HuH-7 (cell line): ENCODE data around the gene MTMR10.

Experiments used
- DNase-seq: peaks from one replicate; pipeline ENCODE4 v3.0.0; 2011; ENCODE audit warnings: low spot score

MTMR10 gene

GRCh38 chr15:30991255-30992235, at the start of gene MTMR10:
TSS of gene MTMR10 (minus strand) at chr15:30991628. CDS start at chr15:30991506, 122 bp downstream.
- peak; percentile 67 for DNase-seq

- no peak for DNase-seq
Observed at GRCh38 chr15:31040611-31041010, 49.2 kb upstream of the MTMR10 start.

- no peak for DNase-seq
Observed at GRCh38 chr15:31039961-31040360, 48.5 kb upstream of the MTMR10 start.

GRCh38 chr15:31037731-31038477, 46.5 kb upstream of the MTMR10 start:
- no peak for DNase-seq

- DNase-seq = no peak
Observed at GRCh38 chr15:31036783-31037182, 45.4 kb upstream of the MTMR10 start.

GRCh38 chr15:31035610-31036009, 44.2 kb upstream of the MTMR10 start:
- no peak for DNase-seq

- DNase-seq = no peak
Observed at GRCh38 chr15:31034152-31034551, 42.7 kb upstream of the MTMR10 start.

- DNase-seq = no peak
Observed at GRCh38 chr15:31032961-31033371, 41.5 kb upstream of the MTMR10 start.

- DNase-seq = no peak
Observed at GRCh38 chr15:31031471-31032067, 40.1 kb upstream of the MTMR10 start.

- DNase-seq = no peak
Observed at GRCh38 chr15:31027910-31028578, 36.6 kb upstream of the MTMR10 start.

- DNase-seq = no peak
Observed at GRCh38 chr15:31025996-31026395, 34.6 kb upstream of the MTMR10 start.

- peak; percentile 36 for DNase-seq
Observed at GRCh38 chr15:31024979-31025378, 33.6 kb upstream of the MTMR10 start.

- no peak for DNase-seq
Observed at GRCh38 chr15:31024330-31024729, 32.9 kb upstream of the MTMR10 start.

- no peak for DNase-seq
Observed at GRCh38 chr15:31023841-31024240, 32.4 kb upstream of the MTMR10 start.

- no peak for DNase-seq
Observed at GRCh38 chr15:31021067-31021665, 29.7 kb upstream of the MTMR10 start.

GRCh38 chr15:31020542-31020941, 29.1 kb upstream of the MTMR10 start:
- no peak for DNase-seq

GRCh38 chr15:31019986-31020385, 28.6 kb upstream of the MTMR10 start:
- DNase-seq = no peak

- DNase-seq = no peak
Observed at GRCh38 chr15:31017311-31017710, 25.9 kb upstream of the MTMR10 start.

GRCh38 chr15:31016446-31016915, 25.1 kb upstream of the MTMR10 start:
- no peak for DNase-seq

- DNase-seq = no peak
Observed at GRCh38 chr15:31014608-31014925, 23.1 kb upstream of the MTMR10 start.

GRCh38 chr15:31013863-31014607, 22.6 kb upstream of the MTMR10 start:
- no peak for DNase-seq
